IMR-90 (cell line): ENCODE measurements around the gene BMP4. TPM values are rescaled to one million over a fixed set of nuclear protein-coding genes. Genes with fewer than 3 reads are reported as not detected.

Source experiments
- ATAC-seq: fragments of 200-7000 bp; cut with Tn5 transposase; 2 replicates; pipeline ENCODE4 v1.9.1; 2020; ENCODE audit warnings: low read depth, mild to moderate bottlenecking, moderate library complexity
- BruUV-seq: library from RNA; stranded (reverse); fragments of 400-500 nt; replicated peaks from 2 replicates; lab custom pipeline; 2021; lab: Mats Ljungman, UMichigan
- CTCF ChIA-PET: fragments of 300-600 bp; formaldehyde crosslinking; extraction: SDS; loops from one replicate; lab custom pipeline; 2021; ENCODE audit warnings: antibody characterized with exemption; lab: Yijun Ruan, JAX
- POLR2A ChIA-PET: fragments of 300-600 bp; sonication (Branson Sonifier 250); formaldehyde crosslinking; loops from one replicate; lab custom pipeline; 2022; ENCODE audit warnings: antibody characterized with exemption; ENCODE audit not compliant: unreplicated experiment; lab: Charles Lee
- DNase-seq: peaks from one replicate; pipeline ENCODE4 v3.0.0; 2013
- H2AFZ ChIP-seq: replicated peaks from 2 replicates; pipeline ENCODE3; 2013; ENCODE audit warnings: low read length, mild to moderate bottlenecking; ENCODE audit not compliant: poor library complexity
- H2AK5ac ChIP-seq: 2 replicates; pipeline ENCODE4 v1.6.1; 2013; ENCODE audit warnings: low read depth, low read length, inconsistent platforms
- H2AK9ac ChIP-seq: replicated peaks from 2 replicates; pipeline ENCODE3; 2013; ENCODE audit warnings: mild to moderate bottlenecking, low read depth, low read length, moderate library complexity; ENCODE audit not compliant: poor library complexity
- H2BK120ac ChIP-seq: 2 replicates; pipeline ENCODE4 v1.6.1; 2013; ENCODE audit warnings: low read depth, low read length, inconsistent platforms
- H2BK15ac ChIP-seq: 3 replicates; pipeline ENCODE4 v1.6.1; 2013; ENCODE audit warnings: low read depth, low read length, inconsistent platforms
- H2BK20ac ChIP-seq: 2 replicates; pipeline ENCODE4 v1.6.1; 2013; ENCODE audit warnings: low read depth, mild to moderate bottlenecking, inconsistent platforms, low read length, moderate library complexity
- H2BK5ac ChIP-seq: 2 replicates; pipeline ENCODE4 v1.6.1; 2013; ENCODE audit warnings: mild to moderate bottlenecking, low read depth, low read length, inconsistent platforms; ENCODE audit not compliant: poor library complexity, severe bottlenecking
- H3K14ac ChIP-seq: replicated peaks from 2 replicates; pipeline ENCODE4 v1.6.1; 2013; ENCODE audit warnings: low read depth, low read length, inconsistent platforms
- H3K18ac ChIP-seq: 2 replicates; pipeline ENCODE4 v1.6.1; 2013; ENCODE audit warnings: low read depth, low read length, control low read depth
- H3K23ac ChIP-seq: 2 replicates; pipeline ENCODE4 v1.6.1; 2013; ENCODE audit warnings: low read depth, low read length, inconsistent platforms
- H3K27ac ChIP-seq: 2 replicates; pipeline ENCODE4 v1.5.1; 2013; ENCODE audit warnings: mild to moderate bottlenecking, control low read depth, low read length; ENCODE audit not compliant: insufficient read depth
- H3K27me3 ChIP-seq: 2 replicates; pipeline ENCODE4 v1.6.1; 2013; ENCODE audit warnings: low read length; ENCODE audit not compliant: control insufficient read depth, insufficient read depth
- H3K36me3 ChIP-seq: 2 replicates; pipeline ENCODE4 v1.6.1; 2013; ENCODE audit warnings: low read length, mixed read lengths; ENCODE audit not compliant: control insufficient read depth, insufficient read depth
- H3K4ac ChIP-seq: 2 replicates; pipeline ENCODE4 v1.6.1; 2013; ENCODE audit warnings: low read depth, low read length, inconsistent platforms
- H3K4me1 ChIP-seq: 2 replicates; pipeline ENCODE4 v1.6.1; 2013; ENCODE audit warnings: low read length, mixed read lengths; ENCODE audit not compliant: control insufficient read depth, insufficient read depth
- H3K4me2 ChIP-seq: 2 replicates; pipeline ENCODE4 v1.6.1; 2013; ENCODE audit warnings: low read depth, mild to moderate bottlenecking, control low read depth, low read length, moderate library complexity
- H3K4me3 ChIP-seq: 2 replicates; pipeline ENCODE4 v1.5.1; 2013; ENCODE audit warnings: low read depth, mild to moderate bottlenecking, control low read depth, low read length, moderate library complexity; ENCODE audit not compliant: insufficient read depth
- H3K56ac ChIP-seq: 2 replicates; pipeline ENCODE4 v1.6.1; 2013; ENCODE audit warnings: low read length, inconsistent platforms; ENCODE audit not compliant: insufficient read depth; ENCODE audit errors: extremely low read depth
- H3K79me1 ChIP-seq, 2 experiments: 2 replicates each; pipeline ENCODE4 v1.6.1; 2013; ENCODE audit warnings: low read length in 2 of 2, inconsistent platforms in 1 of 2, low read depth in 1 of 2
- H3K9ac ChIP-seq: 2 replicates; pipeline ENCODE4 v1.6.1; 2013; ENCODE audit warnings: low read depth, low read length, control low read depth
- H3K9me1 ChIP-seq: 2 replicates; pipeline ENCODE4 v1.6.1; 2013; ENCODE audit warnings: low read length, inconsistent platforms; ENCODE audit not compliant: insufficient read depth
- H3K9me3 ChIP-seq: 2 replicates; pipeline ENCODE4 v1.6.1; 2013; ENCODE audit warnings: low read length; ENCODE audit not compliant: control insufficient read depth, insufficient read depth
- H4K20me1 ChIP-seq: 2 replicates; pipeline ENCODE4 v1.6.1; 2013; ENCODE audit warnings: low read length, inconsistent platforms; ENCODE audit not compliant: insufficient read depth
- H4K5ac ChIP-seq: 2 replicates; pipeline ENCODE4 v1.6.1; 2013; ENCODE audit warnings: mild to moderate bottlenecking, low read depth, low read length, control low read depth
- H4K8ac ChIP-seq, 2 experiments: 2 replicates each; pipeline ENCODE4 v1.6.1; 2013; ENCODE audit warnings: low read depth in 2 of 2, low read length in 2 of 2, control low read depth in 1 of 2, inconsistent platforms in 1 of 2
- H4K91ac ChIP-seq: 2 replicates; pipeline ENCODE4 v1.6.1; 2013; ENCODE audit warnings: low read depth, low read length, inconsistent platforms; ENCODE audit not compliant: insufficient read depth
- CHD1 ChIP-seq: IDR thresholded peaks from 2 replicates; pipeline ENCODE4 v1.6.1; 2012; ENCODE audit warnings: low read depth, low read length, improper control_type of control experiment
- ELK1 ChIP-seq: fragments of 150-350 bp; IDR thresholded peaks from 2 replicates; pipeline ENCODE4 v1.6.1; 2016; ENCODE audit warnings: low read depth, mild to moderate bottlenecking, low read length, moderate library complexity, borderline replicate concordance
- FOS ChIP-seq: fragments of 150-350 bp; IDR thresholded peaks from 2 replicates; pipeline ENCODE4 v1.6.1; 2016; ENCODE audit warnings: low read depth, low read length
- MAFK ChIP-seq: IDR thresholded peaks from 2 replicates; pipeline ENCODE4 v1.6.1; 2012; ENCODE audit warnings: low read depth, low read length, improper control_type of control experiment
- RFX5 ChIP-seq: IDR thresholded peaks from 2 replicates; pipeline ENCODE4 v1.8.0; 2012; ENCODE audit warnings: low read depth, mild to moderate bottlenecking, low read length, moderate library complexity
- dilution Hi-C: fragments of 300-500 bp; cut with HindIII; formaldehyde crosslinking; loops from one replicate; pipeline ENCODE4 v1.14.3; 2018; ENCODE audit warnings: low sequenced_read_pairs; ENCODE audit not compliant: unreplicated experiment
- in situ Hi-C: fragments of 300-500 bp; cut with MboI; formaldehyde crosslinking; loops from 3 replicates; pipeline ENCODE4 v1.14.3; 2019; ENCODE audit warnings: low sequenced_read_pairs, inconsistent platforms, mixed read lengths
- intact Hi-C: fragments of 100-400 bp; cut with micrococcal nuclease; formaldehyde crosslinking; loops from 2 replicates; pipeline ENCODE4 v1.10.0; 2022
- polyA plus RNA-seq, 3 experiments: library from polyadenylated mRNA; depleted of rRNA; stranded (reverse); fragments of >200 nt; gene quantifications; 2 replicates each; pipeline ENCODE4 v1.2.3, GENCODE V29; 2012; ENCODE audit warnings: low replicate concordance in 1 of 3
- total RNA-seq: library from RNA; depleted of rRNA; stranded (reverse); fragments of >200 nt; gene quantifications from 2 replicates; pipeline ENCODE4 v1.2.3, GENCODE V29; 2012

The BMP4 gene
- total and polyA plus RNA-seq, 2 of the 4 experiments (the other 2 are of a cell fraction), result 3.4 to 4.2 TPM

DNA sequence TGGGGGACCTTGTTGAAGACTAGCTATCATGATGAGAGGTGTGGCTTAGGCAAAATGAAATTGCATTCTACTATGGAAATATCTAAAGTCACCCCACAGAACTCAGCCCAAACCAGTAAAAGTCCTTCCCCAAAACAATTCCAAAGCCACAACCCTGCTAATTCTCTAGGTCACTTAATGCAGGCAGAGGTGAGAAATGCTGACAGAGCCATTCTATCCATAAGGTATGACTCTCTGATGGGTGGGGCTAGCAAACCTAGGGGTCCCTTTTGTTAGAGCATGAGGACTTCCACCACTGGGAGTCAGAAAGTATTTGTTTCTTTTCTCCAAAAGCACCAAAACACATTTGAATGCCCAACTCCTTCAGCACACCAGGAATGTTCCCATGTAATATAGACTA lies 12.7 kb upstream of the BMP4 start:
- no peak overlapping the region for H2BK120ac ChIP-seq
- no peak overlapping the region for H2BK20ac ChIP-seq
- H3K9me1 ChIP-seq, result no peaks in the 10 kb centered on the region
- no peak overlapping the region for H3K14ac ChIP-seq
- H4K20me1 ChIP-seq, result no peaks in the 10 kb centered on the region
- H3K9me3 ChIP-seq, result no peaks in the 10 kb centered on the region
- no peak overlapping the region for H3K23ac ChIP-seq
- no peak overlapping the region for H4K8ac ChIP-seq
- dilution Hi-C loops, result no loop called here
- H3K18ac ChIP-seq, result no peak overlapping the region
- POLR2A ChIA-PET, result no interaction called here
- H2AFZ ChIP-seq, result no peak overlapping the region
- no peak overlapping the region for H2BK5ac ChIP-seq
- intact Hi-C loops, result no loop called here
- no peak overlapping the region for H3K9ac ChIP-seq
- no peak overlapping the region for H2AK5ac ChIP-seq
- no peak overlapping the region for H3K4me2 ChIP-seq
- CTCF ChIA-PET, result no interaction called here
- H4K5ac ChIP-seq, result no peak overlapping the region
- no peak overlapping the region for H3K27ac ChIP-seq
- H3K79me1 ChIP-seq, result no peaks in the 10 kb centered on the region
- H3K4me3 ChIP-seq, result no peak overlapping the region
- H4K91ac ChIP-seq, result no peak overlapping the region
- H2BK15ac ChIP-seq, result no peak overlapping the region
- no TSS peak for BruUV-seq
- H3K56ac ChIP-seq, result no peak overlapping the region
- no peak overlapping the region for H2AK9ac ChIP-seq
- no peaks in the 10 kb centered on the region for H3K4me1 ChIP-seq
- no peak for DNase-seq
- peaks cover 18% of the 10 kb centered on the region; the same call in 1 of the 2 replicates for H3K27me3 ChIP-seq
- in situ Hi-C loops, result no loop called here
- ATAC-seq, result no peak
- H3K4ac ChIP-seq, result no peak overlapping the region
- no peaks in the 10 kb centered on the region for H3K36me3 ChIP-seq
- TF ChIP-seq MAFK (peak; percentile 38; the same call in 1 of the 2 replicates), FOS (no peak), RFX5 (no peak), ELK1 (no peak), CHD1 (no peak)
